ENCODE data around the gene TANGO6.
A peak's percentile ranks its signal among the peaks of the same experiment; 100 is the strongest.

Gene TANGO6

DNA sequence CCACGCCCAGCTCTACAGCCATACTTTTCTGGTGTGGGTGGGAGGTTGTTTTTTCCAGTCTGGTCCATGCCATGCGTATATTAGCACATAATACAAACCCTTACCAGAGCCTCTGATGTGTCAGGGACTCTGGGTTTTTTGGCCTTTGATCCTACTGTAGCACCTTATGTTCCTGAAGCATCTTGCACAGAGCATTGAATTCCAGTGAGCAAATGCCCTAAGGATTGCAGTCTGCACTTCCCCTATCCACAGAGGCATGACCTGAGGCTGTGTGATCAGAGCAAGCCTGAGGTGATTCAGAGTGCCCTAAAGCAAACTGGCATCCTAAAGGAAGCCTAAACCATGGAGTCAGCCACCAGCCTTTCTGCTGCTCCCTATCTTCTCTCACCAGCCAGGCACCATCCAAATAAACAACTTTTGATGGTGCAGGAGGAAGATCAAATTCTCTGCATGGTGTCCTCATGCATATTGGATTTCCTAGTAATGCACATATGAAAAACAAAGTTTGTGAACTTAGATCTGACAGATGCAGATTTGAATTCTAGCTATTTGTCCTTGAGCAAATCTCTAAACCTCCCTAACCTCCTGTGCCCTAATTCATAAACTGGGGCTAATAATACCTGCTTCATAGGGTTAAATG, 220.9 kb downstream of the TANGO6 start:
- DNase-seq = no peak

DNA sequence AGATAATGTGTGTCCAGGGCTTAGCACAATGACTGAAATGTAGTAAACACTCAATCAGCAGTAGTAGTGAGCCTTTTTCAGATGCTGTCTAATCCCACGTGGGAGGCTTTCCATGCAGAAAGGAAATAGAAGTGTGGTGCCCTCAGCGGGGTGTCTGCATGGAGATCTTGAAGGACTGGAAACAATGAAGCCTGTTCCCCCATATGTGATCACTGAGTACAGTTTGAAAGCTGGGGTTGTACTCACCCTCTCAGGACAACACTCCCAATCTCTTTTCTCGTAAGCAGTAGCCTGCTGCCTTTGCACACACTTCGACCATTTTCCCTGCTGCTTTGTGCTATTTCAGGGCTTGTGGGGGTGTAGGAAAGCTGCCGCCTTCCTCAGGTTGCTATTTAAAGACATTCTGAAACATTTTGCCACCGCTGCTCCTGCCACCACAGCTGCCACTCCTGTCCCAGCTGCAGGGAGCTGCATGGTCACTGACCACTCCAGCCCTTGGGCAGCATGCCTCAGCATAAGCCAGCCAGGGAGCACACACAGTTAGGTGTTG, 221.5 kb downstream of the TANGO6 start:
- no peak for DNase-seq

DNA sequence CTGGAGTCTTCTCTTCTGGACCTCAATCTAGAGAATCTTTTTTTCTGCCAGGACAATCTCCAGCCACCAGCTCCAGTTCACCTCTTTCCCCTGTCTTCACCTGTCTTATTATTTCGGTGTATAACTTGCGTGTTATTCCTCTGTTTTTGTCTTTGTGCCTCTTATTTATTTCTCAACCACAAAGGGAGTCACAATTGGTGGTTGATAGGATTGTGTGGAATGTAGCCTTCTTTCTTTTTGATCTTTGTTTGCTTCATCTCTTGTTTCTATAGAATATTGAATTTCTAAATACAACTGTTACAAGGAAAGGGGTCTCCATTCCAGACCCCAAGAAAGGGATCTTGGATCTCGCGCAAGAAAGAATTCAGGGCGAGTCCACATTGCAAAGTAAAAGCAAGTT, 226.2 kb downstream of the TANGO6 start:
- no peak for DNase-seq

DNA sequence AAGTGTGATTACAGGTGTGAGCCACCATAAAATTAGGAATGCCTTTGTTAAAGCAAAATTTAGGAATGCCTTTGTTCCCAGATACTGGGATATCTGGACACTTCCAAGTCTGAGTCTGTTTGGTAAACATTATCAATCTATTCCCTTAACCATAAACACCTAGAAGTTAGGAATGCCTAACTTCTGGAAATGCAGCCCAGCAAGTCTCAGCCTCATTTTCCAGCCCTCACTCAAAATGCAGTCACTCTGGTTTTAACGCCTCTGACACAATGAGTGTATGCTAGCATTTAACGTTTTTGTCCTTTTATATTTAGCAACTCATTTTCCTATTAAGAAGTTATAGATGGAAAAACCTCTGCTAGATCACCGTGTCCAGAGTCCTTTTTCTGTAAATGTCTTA, 227.7 kb downstream of the TANGO6 start:
- DNase-seq = no peak

DNA sequence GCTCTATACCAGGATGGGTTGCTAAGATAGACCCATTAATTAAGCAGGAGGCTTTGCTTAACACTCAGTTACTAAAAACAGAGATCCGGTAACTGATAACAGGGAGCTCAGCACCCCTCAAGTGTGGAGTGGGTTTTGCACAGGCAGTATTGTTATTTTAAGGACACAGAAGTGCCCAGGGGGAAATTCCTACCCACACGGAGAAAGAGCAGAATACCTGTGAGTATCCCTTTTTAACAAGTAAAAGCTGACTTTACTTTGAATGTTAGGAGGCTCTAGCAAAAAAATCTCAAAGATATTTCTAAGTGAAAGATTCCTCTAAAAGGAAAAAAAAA, 229.3 kb downstream of the TANGO6 start:
- no peak for DNase-seq

DNA sequence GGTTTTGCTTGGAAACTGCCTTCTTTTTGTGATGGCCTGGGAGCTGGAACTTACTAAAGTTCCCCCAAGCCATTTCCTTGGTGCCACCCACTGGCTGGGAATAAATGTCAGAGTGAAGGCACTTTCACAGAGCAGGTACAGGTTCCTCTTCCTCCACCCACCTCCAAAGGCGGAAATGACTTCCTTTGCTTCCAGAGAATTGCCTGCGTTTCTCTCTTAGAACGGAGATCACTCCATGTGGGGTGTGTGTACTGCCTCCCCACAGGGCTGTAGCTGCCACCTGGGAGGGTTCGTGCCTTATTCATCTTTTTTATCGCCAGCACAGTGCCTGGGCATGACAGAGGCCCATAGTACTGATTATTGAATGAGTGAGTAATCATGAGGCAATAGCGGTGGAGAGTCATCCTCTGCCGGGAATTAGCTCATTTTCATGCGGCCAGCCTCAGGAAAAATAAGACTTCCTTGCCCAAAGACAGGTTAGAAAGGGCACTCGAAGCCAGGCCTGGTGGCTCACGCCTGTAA, 229.9 kb downstream of the TANGO6 start:
- DNase-seq = no peak

DNA sequence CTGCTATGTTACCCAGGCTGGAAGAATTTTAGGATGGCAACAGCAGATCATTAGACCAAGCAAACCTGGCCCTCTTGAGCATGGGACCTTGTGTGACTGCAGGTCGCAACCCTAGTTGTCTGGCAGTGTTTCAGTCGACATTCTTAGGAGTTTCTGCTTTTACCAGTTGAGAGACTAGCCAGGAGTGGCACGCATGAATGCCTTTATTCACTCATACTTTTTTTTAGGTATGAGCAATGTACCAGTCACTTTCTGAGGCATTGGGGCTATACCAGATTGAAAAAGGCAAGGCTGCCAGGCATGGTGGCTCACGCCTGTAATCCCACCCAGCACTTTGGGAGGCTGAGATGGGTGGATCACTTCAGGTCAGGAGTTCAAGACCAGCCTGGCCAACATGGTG, 233.9 kb downstream of the TANGO6 start:
- DNase-seq = no peak

DNA sequence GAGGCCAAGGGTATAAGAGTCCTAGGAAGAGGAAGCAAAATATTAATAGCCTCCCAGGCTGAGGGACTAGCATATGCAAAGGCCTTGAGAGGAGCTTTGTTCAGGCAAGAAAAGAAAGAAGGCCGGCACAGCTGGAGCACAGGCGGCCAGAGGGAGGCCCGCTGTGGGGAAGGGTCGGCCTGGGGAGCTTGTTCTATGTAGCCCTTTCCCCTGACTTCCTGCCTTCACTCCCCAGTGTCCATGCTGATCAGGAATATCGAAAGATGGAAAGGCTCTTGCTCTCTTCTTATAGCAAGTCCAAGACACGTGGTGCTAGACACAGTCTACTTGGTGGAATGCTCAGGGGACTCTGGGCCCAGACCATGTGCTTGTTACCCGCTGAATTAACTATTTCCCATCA, 234.7 kb downstream of the TANGO6 start:
- no peak for DNase-seq

DNA sequence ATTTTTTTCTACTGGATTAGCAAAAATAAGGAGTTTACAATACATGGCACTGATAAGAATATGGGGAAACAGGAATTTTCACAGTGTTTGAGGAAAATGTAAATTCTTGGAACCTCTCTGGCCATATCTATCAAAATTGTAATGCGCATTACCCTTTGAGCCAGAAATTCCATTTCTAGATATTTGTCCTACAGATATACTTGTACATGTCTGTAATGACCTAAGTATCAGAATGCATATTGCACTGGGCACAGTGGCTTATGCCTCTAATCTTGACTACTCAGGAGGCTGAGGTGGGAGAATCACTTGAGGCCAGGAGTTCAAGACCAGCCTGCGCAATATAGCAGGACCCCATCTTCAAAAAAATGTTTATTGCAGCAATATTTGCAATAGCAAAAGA, 236.4 kb downstream of the TANGO6 start:
- no peak for DNase-seq

DNA sequence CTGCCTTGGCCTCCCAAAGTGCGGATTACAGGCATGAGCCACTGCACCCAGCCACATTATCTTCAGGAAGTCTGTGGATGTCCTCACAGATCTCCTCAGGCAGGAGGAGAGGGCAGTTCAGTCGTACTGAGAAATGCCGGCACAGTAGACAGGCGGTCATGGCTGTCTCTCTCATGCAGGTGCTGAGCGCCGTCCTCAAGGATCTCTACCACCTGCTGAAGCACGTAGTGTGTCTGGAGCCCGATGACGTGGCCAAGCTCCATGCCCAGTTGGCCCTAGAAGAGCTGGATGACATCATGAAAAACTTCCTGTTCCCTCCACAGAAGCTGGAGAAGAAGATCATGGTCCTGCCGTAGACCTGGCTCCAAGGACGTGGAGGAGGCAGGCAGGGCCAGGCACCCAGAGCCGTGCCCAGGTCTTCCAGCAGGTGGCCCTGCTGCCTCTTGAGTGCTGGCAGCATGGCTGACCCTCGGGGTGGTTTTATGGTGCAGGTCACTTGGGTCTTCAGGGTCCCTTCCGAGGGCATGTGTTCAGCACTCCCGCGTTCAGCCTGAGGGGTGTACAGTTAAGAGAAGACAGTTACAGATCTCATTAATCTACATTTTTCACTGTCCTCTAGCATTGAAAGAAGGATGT, 240.1 kb downstream of the TANGO6 start:
- no peak for DNase-seq

DNA sequence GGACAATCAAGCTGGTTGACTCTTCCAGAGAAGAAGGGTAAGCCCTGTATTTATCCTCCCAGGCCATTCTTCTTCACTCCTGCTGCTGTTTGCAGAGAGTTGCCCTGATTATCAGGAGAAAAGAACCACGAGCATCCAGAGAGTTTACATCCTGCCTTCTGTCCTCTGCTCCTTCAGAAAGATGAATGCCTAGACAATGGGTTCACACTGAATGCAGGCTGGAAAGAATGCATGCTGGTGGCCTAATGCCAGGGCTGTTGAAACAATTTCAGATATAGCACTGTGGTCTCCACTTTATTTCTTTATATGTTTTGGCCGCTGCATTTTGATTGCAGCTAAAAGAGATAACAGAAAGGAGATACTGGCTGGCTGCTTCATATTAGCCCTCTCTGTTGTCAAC, 241.0 kb downstream of the TANGO6 start:
- DNase-seq = no peak

DNA sequence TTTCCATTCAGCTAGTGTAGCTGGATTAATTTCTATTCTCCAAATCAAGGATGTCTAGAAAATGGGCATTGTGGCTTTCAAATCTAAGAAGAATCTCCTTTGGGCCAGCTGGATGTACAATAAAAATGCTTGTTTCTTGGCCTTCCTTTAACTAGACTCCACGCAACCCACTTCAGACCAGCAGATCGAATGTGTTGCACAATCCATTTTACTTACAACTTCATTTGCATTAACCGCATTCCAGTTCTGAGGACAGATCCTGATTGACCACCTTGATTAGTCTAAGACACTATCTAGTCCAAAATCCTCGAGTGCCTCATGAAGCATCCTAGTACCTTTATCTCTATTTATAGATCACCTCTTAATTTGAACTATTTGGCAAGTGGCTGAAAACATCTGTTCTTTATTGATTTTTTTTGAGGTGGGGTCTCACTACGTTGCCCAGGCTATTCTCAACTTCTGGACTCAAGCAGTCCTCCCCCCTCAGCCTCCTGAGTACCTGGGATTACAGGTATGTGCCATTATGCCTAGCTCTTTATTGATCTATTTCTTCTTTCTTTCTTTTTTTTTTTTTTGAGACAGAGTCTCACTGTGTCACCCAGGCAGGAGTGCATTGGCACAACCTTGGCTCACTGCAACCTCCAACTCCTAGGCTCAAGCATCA, 241.8 kb downstream of the TANGO6 start:
- no peak for DNase-seq

DNA sequence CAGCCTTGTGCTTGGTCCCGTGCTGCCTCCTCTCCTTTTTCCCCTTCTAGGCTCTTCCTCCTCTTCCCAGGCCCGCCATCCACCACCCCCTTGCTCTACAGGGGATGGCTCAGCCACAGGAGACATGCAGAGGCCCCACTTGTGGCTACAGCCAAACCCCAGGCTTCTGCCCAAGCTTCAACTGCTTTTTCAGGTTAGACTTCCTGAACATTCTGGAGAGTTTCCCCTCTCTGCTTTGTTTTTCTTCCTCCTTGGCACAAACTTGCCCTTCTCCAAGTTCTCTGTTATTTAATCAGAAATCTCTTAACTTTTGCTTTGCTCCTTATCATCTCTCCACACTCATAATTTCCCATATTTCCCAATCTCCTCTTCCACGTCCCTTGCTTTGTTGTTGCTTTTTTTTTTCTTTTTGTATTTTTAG, 243.8 kb downstream of the TANGO6 start:
- no peak for DNase-seq

DNA sequence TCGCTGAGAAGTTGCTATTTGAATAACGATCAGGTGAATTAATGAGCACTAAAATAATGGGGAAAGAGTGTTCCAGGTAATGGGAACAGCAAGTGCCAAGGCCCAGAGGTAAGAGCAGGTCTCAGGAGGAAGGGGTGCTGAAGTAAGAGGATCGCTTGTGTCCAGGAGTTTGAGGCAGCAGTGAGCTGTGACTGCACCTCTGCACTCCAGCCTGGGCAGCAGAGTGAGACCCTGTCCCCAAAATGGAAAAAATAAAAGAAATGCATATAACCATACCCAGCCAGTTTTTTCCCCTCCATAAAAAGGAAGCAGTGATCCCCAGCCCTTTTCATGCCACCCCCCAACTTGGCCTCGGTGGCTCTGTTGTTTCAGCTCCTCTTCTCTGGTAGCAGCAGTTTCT, 245.4 kb downstream of the TANGO6 start:
- no peak for DNase-seq

DNA sequence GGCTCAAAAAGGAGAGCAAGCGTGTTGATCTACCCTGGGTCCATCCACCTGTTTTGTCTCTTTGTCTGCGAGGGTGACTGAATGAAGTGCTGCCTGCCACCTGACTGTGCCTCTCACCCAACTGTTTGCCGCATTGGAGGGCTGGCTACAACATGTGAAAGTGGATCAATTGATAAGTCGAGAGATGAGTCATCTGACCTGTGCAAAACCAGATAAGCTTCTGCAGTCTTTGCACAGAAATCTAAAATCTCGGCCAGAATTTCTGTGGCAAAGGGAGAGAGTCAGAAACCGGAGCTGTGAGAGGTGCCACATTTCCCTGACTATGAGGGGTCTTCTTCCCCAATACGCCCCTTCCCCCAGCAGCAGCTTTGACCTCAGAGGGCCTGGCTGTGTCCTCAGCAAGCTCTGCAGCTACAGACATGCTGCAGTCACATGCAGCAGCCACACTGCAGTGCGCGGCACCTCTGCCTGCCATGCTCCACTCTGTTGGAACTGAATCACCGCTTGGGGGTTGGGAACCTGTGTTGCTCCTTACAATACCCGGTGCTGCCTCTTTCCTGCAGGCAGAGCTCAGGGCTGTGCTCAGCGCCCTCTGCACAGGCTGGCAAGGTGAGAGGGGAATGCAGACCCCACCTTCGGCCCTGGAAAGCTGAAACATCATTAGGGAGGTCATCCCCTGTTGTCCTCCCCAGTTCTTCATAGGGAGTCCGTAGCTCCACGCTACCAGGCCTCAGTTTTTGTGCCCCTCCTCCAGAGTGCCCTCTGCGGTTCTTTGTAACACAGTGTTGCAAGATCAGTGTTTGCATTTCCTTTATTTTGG, 246.0 kb downstream of the TANGO6 start:
- DNase-seq = peak; percentile 15

DNA sequence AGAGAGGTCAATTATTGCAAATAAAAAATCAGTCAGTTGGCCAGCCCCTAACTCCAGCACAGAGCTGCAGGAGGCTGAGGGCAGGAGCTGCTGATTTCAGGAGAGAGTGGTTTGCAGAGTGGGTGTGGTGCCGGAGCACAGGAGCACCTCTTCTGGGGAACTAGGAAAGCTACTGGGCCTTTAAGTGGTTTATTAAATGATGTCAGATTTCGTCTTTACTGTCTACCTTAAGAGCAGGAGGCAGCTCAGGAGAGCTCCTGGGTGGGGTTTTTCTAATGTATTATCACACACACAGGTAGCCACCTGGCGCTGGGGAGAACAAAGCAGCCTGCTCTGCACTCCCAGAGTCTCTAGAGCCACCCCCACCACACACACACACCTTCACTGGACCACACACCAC, 250.6 kb downstream of the TANGO6 start:
- DNase-seq = no peak

DNA sequence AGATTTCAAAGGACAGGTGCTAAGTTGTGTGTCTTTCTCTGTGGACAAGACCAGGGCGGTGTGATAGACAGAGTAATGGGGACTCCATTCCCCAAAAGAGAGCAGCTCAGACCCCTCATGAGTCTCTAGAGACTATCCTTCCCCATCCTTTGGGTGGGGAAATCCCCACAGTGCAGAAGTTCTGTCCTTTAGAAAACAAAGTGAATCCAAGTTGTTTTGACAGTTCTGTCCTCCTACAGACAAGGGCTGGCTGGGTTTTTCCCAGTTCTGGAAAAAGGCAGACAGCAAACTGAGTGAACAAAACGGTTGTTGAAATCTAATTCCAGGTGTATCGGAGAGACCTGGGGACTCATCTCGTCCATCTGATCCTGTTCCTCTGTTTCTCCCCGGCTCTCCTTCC, 251.2 kb downstream of the TANGO6 start:
- DNase-seq = no peak

DNA sequence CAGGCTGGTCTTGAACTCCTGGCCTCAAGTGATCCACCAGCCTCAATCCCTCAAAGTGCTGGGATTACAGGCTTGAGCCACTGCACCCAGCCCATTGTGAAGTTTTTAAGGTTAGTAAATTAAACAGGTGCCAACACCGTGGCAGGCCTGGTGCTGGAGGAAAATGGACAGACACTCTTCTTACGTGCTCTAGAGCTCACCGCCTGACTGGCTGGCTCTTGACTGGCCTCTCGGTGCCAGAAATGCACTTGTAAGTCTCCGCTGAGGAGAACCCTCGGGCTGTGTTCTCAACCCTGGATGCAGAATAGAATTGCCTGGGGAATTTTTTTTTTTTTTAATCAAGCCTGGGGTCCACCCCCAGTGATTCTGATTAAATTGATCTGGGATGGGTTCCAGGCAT, 251.9 kb downstream of the TANGO6 start:
- no peak for DNase-seq

DNA sequence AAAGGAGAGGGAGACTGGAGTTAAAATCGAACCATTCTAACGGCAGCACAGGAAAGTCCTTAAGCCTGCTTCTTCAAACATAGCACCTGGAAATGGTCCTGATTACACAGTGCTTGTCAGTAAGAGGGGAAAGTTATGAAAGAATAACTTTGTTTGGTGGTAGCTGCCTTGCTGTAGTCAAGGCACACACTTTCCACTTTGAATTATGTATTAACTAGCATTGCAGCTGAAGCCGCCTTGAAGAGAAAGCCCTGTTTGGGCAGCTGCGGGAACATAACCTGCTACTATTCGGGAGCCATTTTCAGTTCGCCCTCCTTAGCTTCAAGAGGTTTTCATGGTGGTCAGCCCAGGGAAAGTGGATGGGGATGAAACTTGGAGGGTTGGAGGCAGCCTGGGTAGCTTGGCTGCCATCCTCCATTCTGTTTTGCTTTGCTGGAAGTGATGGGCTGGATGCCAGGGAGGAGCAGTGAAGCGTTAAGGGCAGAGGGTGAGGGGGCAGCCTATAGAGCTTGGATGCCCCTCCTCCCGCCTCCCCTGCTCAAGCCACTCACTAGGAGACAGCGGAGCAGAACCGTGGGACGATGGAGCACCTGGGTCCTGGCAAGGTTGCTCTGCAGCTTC, 256.9 kb downstream of the TANGO6 start:
- no peak for DNase-seq

DNA sequence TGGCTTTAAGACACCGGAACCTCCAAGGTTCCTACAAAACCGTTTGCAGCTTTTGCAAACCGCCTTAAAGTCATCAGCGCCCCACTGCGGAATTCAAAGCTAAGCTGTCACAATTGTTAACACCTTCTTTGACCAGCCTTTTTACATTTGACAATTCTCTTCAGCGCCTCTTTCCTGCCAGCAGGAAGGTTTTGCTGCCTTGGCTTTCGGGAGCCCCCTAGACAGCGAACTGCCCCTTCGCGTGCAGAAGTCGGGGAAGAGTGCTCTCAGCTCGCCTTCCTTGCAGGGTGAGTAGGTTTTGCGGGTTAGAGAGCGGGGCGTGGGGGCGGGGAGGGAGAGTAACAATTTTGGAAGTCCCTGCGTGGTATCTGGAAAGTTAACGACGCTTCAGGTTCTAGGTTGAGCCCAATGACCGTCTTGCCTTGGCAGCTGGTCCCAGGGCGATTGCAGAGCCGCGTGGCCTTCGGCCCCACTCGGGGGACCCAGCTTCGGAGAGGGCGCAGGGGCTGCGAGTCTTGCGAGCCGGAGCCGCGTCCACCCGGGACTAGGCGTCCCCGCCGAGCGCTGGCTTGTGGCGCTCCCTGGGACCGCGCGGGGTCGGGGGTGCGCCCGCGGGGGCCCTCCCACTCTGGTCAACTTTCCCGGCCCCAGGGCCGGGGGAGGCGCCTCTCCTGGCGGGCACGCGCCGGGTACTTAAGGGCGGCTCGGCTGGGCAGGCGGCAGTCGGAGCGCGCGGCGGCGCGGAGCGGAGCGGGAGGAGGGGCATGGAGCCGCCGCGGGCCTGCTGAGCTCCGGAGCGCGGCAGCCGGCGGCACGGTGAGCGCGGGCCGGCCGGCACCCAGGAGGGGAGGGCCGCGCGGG, 262.4 kb downstream of the TANGO6 start, which contains the start of gene HAS3:
TSS of gene HAS3 (plus strand) at position 153 of the 861 bp plus-strand sequence. CDS start 3,743 bp downstream, outside the sequence.
- peak; percentile 24 for DNase-seq

DNA sequence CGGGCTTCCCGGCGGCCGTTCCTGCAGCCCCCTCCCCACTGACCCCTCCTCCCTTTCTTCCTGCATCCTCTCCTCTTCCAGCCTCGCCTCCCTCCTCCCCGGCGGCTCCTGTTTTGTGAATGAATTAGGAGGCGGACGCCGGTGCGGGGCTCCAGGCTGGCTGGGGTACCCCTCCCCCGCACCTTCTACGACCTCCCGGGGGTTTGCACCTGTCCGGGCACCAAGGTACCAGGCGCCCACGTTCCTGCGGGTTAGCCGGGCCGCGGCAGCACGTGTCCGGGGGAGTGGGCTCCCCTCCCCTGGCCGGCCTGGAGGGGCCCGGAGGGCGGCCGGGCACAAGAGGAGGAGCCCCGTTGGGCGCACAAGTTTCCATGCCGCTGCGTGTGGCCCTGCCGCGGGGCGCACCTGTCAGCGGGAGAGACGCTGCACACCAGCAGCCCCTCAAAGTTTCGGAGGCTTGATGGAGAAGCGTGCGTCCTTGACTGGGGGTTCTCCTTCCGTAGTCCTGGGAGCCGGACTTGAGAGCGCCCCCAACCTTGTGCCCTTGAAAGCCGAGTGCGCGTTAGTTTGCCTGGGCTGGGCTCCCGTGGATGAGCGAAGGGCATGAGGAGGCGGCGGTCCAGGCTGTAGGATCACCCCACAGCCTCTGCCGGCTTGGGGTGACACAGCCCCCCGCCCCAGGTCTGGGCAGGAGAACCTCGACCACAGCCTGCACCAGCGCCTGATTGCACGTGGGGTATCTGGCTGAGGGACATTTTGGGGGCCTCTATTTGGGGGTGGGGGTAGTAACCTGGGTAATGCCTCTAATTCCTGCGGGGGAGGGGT, 263.4 kb downstream of the TANGO6 start:
- DNase-seq = no peak

Data from CD4-positive, alpha-beta T cell treated with Interleukin-17A for 4 hours (primary cell).